ENCODE data around the gene HCFC2.
"Not testable (repeated sequence)": the region's sequence is repeated elsewhere in the genome, so short reads cannot be mapped to it uniquely, and the experiment has no call there.

HCFC2 gene

GRCh38 chr12:104064031-104064841 lies at the start of gene HCFC2:
HCFC2 (plus strand) TSS chr12:104064531; CDS start chr12:104064561, 30 bp downstream.
- peak within 1 kb of the TSS; percentile 98 for H3K4me3 ChIP-seq (ENCODE audit: low read length)
- H3K27ac ChIP-seq (ENCODE audit: low read length): no peak within 1 kb of the TSS
- peaks cover 27% of the 10 kb centered on the region for H3K27me3 ChIP-seq (ENCODE audit: insufficient read depth, low read length)
- H3K36me3 ChIP-seq (ENCODE audit: insufficient read depth, low read depth, low read length): no peaks in the 10 kb centered on the region
- H3K9ac ChIP-seq (ENCODE audit: low read depth, low read length): peak within 1 kb of the TSS; percentile 78; the same call in 1 of the 2 replicates
- H3K4me1 ChIP-seq (ENCODE audit: insufficient read depth, low read length): no peaks in the 10 kb centered on the region
- no peaks in the 10 kb centered on the region for H3K9me3 ChIP-seq (ENCODE audit: insufficient read depth, low read depth, low read length)

- H3K4me1 ChIP-seq (ENCODE audit: insufficient read depth, low read length); H3K4me3 ChIP-seq (ENCODE audit: low read length); H3K27me3 ChIP-seq (ENCODE audit: insufficient read depth, low read length); H3K9ac ChIP-seq (ENCODE audit: low read depth, low read length); H3K36me3 ChIP-seq (ENCODE audit: insufficient read depth, low read depth, low read length); H3K9me3 ChIP-seq (ENCODE audit: insufficient read depth, low read depth, low read length); H3K27ac ChIP-seq (ENCODE audit: low read length): not testable (repeated sequence)
These were observed 42.5 kb upstream of the HCFC2 start for GRCh38 chr12:104021862-104022261.

GRCh38 chr12:104022786-104023185 lies 41.5 kb upstream of the HCFC2 start:
- H3K4me3 ChIP-seq (ENCODE audit: low read length): no peak overlapping the region
- no peaks in the 10 kb centered on the region for H3K4me1 ChIP-seq (ENCODE audit: insufficient read depth, low read length)
- no peaks in the 10 kb centered on the region for H3K27me3 ChIP-seq (ENCODE audit: insufficient read depth, low read length)
- H3K36me3 ChIP-seq (ENCODE audit: insufficient read depth, low read depth, low read length): no peaks in the 10 kb centered on the region
- H3K27ac ChIP-seq (ENCODE audit: low read length): no peak overlapping the region
- peaks cover 8% of the 10 kb centered on the region; the same call in 1 of the 2 replicates for H3K9me3 ChIP-seq (ENCODE audit: insufficient read depth, low read depth, low read length)
- H3K9ac ChIP-seq (ENCODE audit: low read depth, low read length): no peak overlapping the region

GRCh38 chr12:104023710-104024109 lies 40.6 kb upstream of the HCFC2 start:
- no peak overlapping the region for H3K27ac ChIP-seq (ENCODE audit: low read length)
- H3K4me3 ChIP-seq (ENCODE audit: low read length): no peak overlapping the region
- no peaks in the 10 kb centered on the region for H3K27me3 ChIP-seq (ENCODE audit: insufficient read depth, low read length)
- H3K4me1 ChIP-seq (ENCODE audit: insufficient read depth, low read length): no peaks in the 10 kb centered on the region
- peaks cover 8% of the 10 kb centered on the region; the same call in 1 of the 2 replicates for H3K9me3 ChIP-seq (ENCODE audit: insufficient read depth, low read depth, low read length)
- no peaks in the 10 kb centered on the region for H3K36me3 ChIP-seq (ENCODE audit: insufficient read depth, low read depth, low read length)
- H3K9ac ChIP-seq (ENCODE audit: low read depth, low read length): no peak overlapping the region

- Histone ChIP-seq H3K4me3 (ENCODE audit: low read length) (no peak overlapping the region), H3K4me1 (ENCODE audit: insufficient read depth, low read length) (no peaks in the 10 kb centered on the region)
These were observed 40.0 kb upstream of the HCFC2 start for GRCh38 chr12:104024348-104024747.

GRCh38 chr12:104025771-104026170 lies 38.6 kb upstream of the HCFC2 start:
- Histone ChIP-seq H3K36me3 (ENCODE audit: insufficient read depth, low read depth, low read length) (no peaks in the 10 kb centered on the region), H3K9ac (ENCODE audit: low read depth, low read length) (no peak overlapping the region), H3K4me1 (ENCODE audit: insufficient read depth, low read length) (no peaks in the 10 kb centered on the region)

More at GRCh38 chr12:104024348-104024747, 40.0 kb upstream of the HCFC2 start:
- Histone ChIP-seq H3K9me3 (ENCODE audit: insufficient read depth, low read depth, low read length) (peaks cover 8% of the 10 kb centered on the region; the same call in 1 of the 2 replicates), H3K36me3 (ENCODE audit: insufficient read depth, low read depth, low read length) (no peaks in the 10 kb centered on the region), H3K27me3 (ENCODE audit: insufficient read depth, low read length) (no peaks in the 10 kb centered on the region), H3K9ac (ENCODE audit: low read depth, low read length) (no peak overlapping the region), H3K27ac (ENCODE audit: low read length) (no peak overlapping the region)

GRCh38 chr12:104026841-104027599 lies 37.3 kb upstream of the HCFC2 start:
- Histone ChIP-seq H3K27me3 (ENCODE audit: insufficient read depth, low read length) (no peaks in the 10 kb centered on the region), H3K4me3 (ENCODE audit: low read length) (no peak overlapping the region), H3K9ac (ENCODE audit: low read depth, low read length) (no peak overlapping the region), H3K4me1 (ENCODE audit: insufficient read depth, low read length) (no peaks in the 10 kb centered on the region), H3K9me3 (ENCODE audit: insufficient read depth, low read depth, low read length) (peaks cover 8% of the 10 kb centered on the region; the same call in 1 of the 2 replicates), H3K36me3 (ENCODE audit: insufficient read depth, low read depth, low read length) (no peaks in the 10 kb centered on the region), H3K27ac (ENCODE audit: low read length) (no peak overlapping the region)

More at GRCh38 chr12:104025771-104026170, 38.6 kb upstream of the HCFC2 start:
- Histone ChIP-seq H3K4me3 (ENCODE audit: low read length) (no peak overlapping the region), H3K9me3 (ENCODE audit: insufficient read depth, low read depth, low read length) (peaks cover 8% of the 10 kb centered on the region; the same call in 1 of the 2 replicates), H3K27me3 (ENCODE audit: insufficient read depth, low read length) (no peaks in the 10 kb centered on the region), H3K27ac (ENCODE audit: low read length) (no peak overlapping the region)

GRCh38 chr12:104030596-104030995 lies 33.7 kb upstream of the HCFC2 start:
- not testable (repeated sequence) for H3K27ac ChIP-seq (ENCODE audit: low read length); H3K36me3 ChIP-seq (ENCODE audit: insufficient read depth, low read depth, low read length); H3K4me3 ChIP-seq (ENCODE audit: low read length); H3K27me3 ChIP-seq (ENCODE audit: insufficient read depth, low read length); H3K9me3 ChIP-seq (ENCODE audit: insufficient read depth, low read depth, low read length); H3K9ac ChIP-seq (ENCODE audit: low read depth, low read length); H3K4me1 ChIP-seq (ENCODE audit: insufficient read depth, low read length)

- not testable (repeated sequence) for H3K4me3 ChIP-seq (ENCODE audit: low read length); H3K27ac ChIP-seq (ENCODE audit: low read length); H3K4me1 ChIP-seq (ENCODE audit: insufficient read depth, low read length); H3K9me3 ChIP-seq (ENCODE audit: insufficient read depth, low read depth, low read length); H3K27me3 ChIP-seq (ENCODE audit: insufficient read depth, low read length); H3K36me3 ChIP-seq (ENCODE audit: insufficient read depth, low read depth, low read length); H3K9ac ChIP-seq (ENCODE audit: low read depth, low read length)
These were observed 28.2 kb upstream of the HCFC2 start for GRCh38 chr12:104036143-104036542.

GRCh38 chr12:104039769-104040168 lies 24.6 kb upstream of the HCFC2 start:
- not testable (repeated sequence) for H3K27ac ChIP-seq (ENCODE audit: low read length); H3K27me3 ChIP-seq (ENCODE audit: insufficient read depth, low read length); H3K4me1 ChIP-seq (ENCODE audit: insufficient read depth, low read length); H3K9me3 ChIP-seq (ENCODE audit: insufficient read depth, low read depth, low read length); H3K36me3 ChIP-seq (ENCODE audit: insufficient read depth, low read depth, low read length); H3K4me3 ChIP-seq (ENCODE audit: low read length); H3K9ac ChIP-seq (ENCODE audit: low read depth, low read length)

GRCh38 chr12:104042580-104042979 lies 21.8 kb upstream of the HCFC2 start:
- H3K36me3 ChIP-seq (ENCODE audit: insufficient read depth, low read depth, low read length): no peaks in the 10 kb centered on the region
- H3K27me3 ChIP-seq (ENCODE audit: insufficient read depth, low read length): no peaks in the 10 kb centered on the region
- H3K4me3 ChIP-seq (ENCODE audit: low read length): no peak overlapping the region
- no peak overlapping the region for H3K9ac ChIP-seq (ENCODE audit: low read depth, low read length)
- no peaks in the 10 kb centered on the region for H3K4me1 ChIP-seq (ENCODE audit: insufficient read depth, low read length)
- no peak overlapping the region for H3K27ac ChIP-seq (ENCODE audit: low read length)
- no peaks in the 10 kb centered on the region for H3K9me3 ChIP-seq (ENCODE audit: insufficient read depth, low read depth, low read length)

- Histone ChIP-seq H3K27ac (ENCODE audit: low read length) (no peak overlapping the region), H3K27me3 (ENCODE audit: insufficient read depth, low read length) (peaks cover 14% of the 10 kb centered on the region), H3K4me3 (ENCODE audit: low read length) (no peak overlapping the region), H3K9ac (ENCODE audit: low read depth, low read length) (no peak overlapping the region), H3K9me3 (ENCODE audit: insufficient read depth, low read depth, low read length) (no peaks in the 10 kb centered on the region), H3K36me3 (ENCODE audit: insufficient read depth, low read depth, low read length) (no peaks in the 10 kb centered on the region), H3K4me1 (ENCODE audit: insufficient read depth, low read length) (peaks cover 3% of the 10 kb centered on the region; the same call in 1 of the 2 replicates)
These were observed 20.2 kb upstream of the HCFC2 start for GRCh38 chr12:104044158-104044557.

Measured in iPS-20b (cell line).